GM18502 (cell line): ENCODE data around the gene APBB1IP.
"Not testable (repeated sequence)": the region's sequence is repeated elsewhere in the genome, so short reads cannot be mapped to it uniquely, and the experiment has no call there.

ENCODE experiments used
- ATAC-seq: cut with Tn5 transposase; IDR thresholded peaks from one replicate; pipeline ENCODE4 v1.9.1; 2021; ENCODE audit warnings: mild to moderate bottlenecking; ENCODE audit not compliant: unreplicated experiment, poor library complexity

Gene APBB1IP

GRCh38 chr10:26437637-26438461, at the start of gene APBB1IP:
APBB1IP (plus strand) TSS chr10:26438341; CDS start chr10:26492327, 53,986 bp downstream.
- peak; percentile 60 for ATAC-seq

GRCh38 chr10:26389533-26389932, 48.6 kb upstream of the APBB1IP start:
- ATAC-seq = no peak

GRCh38 chr10:26391701-26392695, 46.1 kb upstream of the APBB1IP start:
- no peak for ATAC-seq

- not testable (repeated sequence) for ATAC-seq
Measured at GRCh38 chr10:26398353-26398752, 39.8 kb upstream of the APBB1IP start.

GRCh38 chr10:26407406-26407969, 30.7 kb upstream of the APBB1IP start:
- no peak for ATAC-seq

- peak; percentile 57 for ATAC-seq
Measured at GRCh38 chr10:26408858-26409494, 29.2 kb upstream of the APBB1IP start.

GRCh38 chr10:26410356-26410755, 27.8 kb upstream of the APBB1IP start:
- no peak for ATAC-seq

- ATAC-seq = no peak
Measured at GRCh38 chr10:26412932-26413331, 25.2 kb upstream of the APBB1IP start.

GRCh38 chr10:26413375-26413774, 24.8 kb upstream of the APBB1IP start:
- no peak for ATAC-seq

- ATAC-seq = no peak
Measured at GRCh38 chr10:26417136-26417535, 21.0 kb upstream of the APBB1IP start.

GRCh38 chr10:26422977-26423376, 15.2 kb upstream of the APBB1IP start:
- no peak for ATAC-seq

- no peak for ATAC-seq
Measured at GRCh38 chr10:26423722-26424121, 14.4 kb upstream of the APBB1IP start.

- ATAC-seq = peak; percentile 93
Measured at GRCh38 chr10:26430641-26431163, 7.4 kb upstream of the APBB1IP start.

GRCh38 chr10:26432938-26433337, 5.2 kb upstream of the APBB1IP start:
- no peak for ATAC-seq

GRCh38 chr10:26435852-26436251, 2.3 kb upstream of the APBB1IP start:
- no peak for ATAC-seq

- ATAC-seq = no peak
Measured at GRCh38 chr10:26436848-26437247, 1.3 kb upstream of the APBB1IP start.

GRCh38 chr10:26438534-26439341, 597 bp downstream of the APBB1IP start:
- peak; percentile 51 for ATAC-seq

- no peak for ATAC-seq
Measured at GRCh38 chr10:26439406-26440087, 1.4 kb downstream of the APBB1IP start.

GRCh38 chr10:26440088-26440470, 1.9 kb downstream of the APBB1IP start:
- ATAC-seq = no peak
